Left ventricle myocardium inferior (tissue), 1 donor: ENCODE results near the gene GNPAT. TPM values are rescaled to one million over a fixed set of nuclear protein-coding genes. Genes with fewer than 3 reads are reported as not detected.
A peak's percentile ranks its signal among the peaks of the same experiment; 100 is the strongest.

Experiments used
- DNase-seq: peaks from one replicate; pipeline ENCODE4 v3.0.0-alpha.2; 2020
- H3K27ac ChIP-seq: fragments of 200-600 bp; replicated peaks from 2 replicates; pipeline ENCODE4 v1.8.0; 2021
- H3K27me3 ChIP-seq: fragments of 200-600 bp; 2 replicates; pipeline ENCODE4 v1.8.0; 2021; ENCODE audit warnings: low read depth
- H3K36me3 ChIP-seq: fragments of 200-600 bp; 2 replicates; pipeline ENCODE4 v1.8.0; 2021
- H3K4me1 ChIP-seq: fragments of 200-600 bp; 2 replicates; pipeline ENCODE4 v1.8.0; 2021
- H3K4me3 ChIP-seq: fragments of 200-600 bp; 2 replicates; pipeline ENCODE4 v1.8.0; 2021; ENCODE audit warnings: mild to moderate bottlenecking, moderate library complexity
- H3K9me3 ChIP-seq: fragments of 200-600 bp; replicated peaks from 2 replicates; pipeline ENCODE4 v1.8.0; 2021
- intact Hi-C: fragments of 100-400 bp; cut with micrococcal nuclease; formaldehyde crosslinking; loops from one replicate; pipeline ENCODE4 v1.11.0; 2022
- total RNA-seq: library from RNA; stranded (reverse); fragmentation: NEBNext Ultra II Directional; extraction: Animal tissue kit (Norgen Biotek cat#: 25700); gene quantifications from one replicate; pipeline ENCODE4 v1.2.1, GENCODE V29; 2021
- TF ChIP-seq, protein P1 (sequence below): fragments of 200-600 bp; IDR thresholded peaks from 2 replicates; pipeline ENCODE4 v1.8.0; 2021; ENCODE audit warnings: antibody characterized with exemption, mild to moderate bottlenecking, borderline replicate concordance
- donor health status: DM: no; HTN: yes; CAD: no; lungs with severe emphysema.

GNPAT gene
- total RNA-seq, 1 donor from 2014 or later: 56.7 TPM

DNA sequence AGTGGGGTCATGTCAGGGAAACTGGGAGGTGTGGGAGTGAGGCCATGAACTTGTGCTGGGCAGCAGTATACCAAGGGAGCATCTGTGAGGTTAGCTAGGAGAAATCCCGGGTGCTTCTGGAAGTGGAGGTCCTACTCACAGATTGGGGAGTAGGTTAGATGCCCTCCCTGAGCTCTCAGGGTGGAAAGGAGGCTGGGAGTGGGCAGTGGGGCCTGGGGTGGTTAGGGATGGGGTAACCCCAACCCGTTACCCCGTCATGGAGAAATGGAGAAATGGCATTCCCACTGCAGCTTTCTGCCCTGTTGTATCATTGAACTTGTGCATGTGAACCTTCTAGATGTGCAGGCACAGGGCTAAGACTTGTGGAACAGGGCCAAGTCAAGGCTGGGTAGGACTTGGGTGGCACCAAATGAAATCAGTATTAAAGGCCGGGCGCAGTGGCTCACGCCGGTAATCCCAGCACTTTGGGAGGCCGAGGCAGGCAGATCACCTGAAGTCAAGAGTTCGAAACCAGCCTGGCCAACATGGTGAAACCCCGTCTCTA is 69.5 kb downstream of the GNPAT start:
- no peaks in the 10 kb centered on the region for H3K4me1 ChIP-seq
- intact Hi-C loops: no loop called here
- no peak overlapping the region for H3K27ac ChIP-seq
- H3K4me3 ChIP-seq: no peak overlapping the region
- DNase-seq: no peak
- TF ChIP-seq, protein P1, sequence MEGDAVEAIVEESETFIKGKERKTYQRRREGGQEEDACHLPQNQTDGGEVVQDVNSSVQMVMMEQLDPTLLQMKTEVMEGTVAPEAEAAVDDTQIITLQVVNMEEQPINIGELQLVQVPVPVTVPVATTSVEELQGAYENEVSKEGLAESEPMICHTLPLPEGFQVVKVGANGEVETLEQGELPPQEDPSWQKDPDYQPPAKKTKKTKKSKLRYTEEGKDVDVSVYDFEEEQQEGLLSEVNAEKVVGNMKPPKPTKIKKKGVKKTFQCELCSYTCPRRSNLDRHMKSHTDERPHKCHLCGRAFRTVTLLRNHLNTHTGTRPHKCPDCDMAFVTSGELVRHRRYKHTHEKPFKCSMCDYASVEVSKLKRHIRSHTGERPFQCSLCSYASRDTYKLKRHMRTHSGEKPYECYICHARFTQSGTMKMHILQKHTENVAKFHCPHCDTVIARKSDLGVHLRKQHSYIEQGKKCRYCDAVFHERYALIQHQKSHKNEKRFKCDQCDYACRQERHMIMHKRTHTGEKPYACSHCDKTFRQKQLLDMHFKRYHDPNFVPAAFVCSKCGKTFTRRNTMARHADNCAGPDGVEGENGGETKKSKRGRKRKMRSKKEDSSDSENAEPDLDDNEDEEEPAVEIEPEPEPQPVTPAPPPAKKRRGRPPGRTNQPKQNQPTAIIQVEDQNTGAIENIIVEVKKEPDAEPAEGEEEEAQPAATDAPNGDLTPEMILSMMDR: no peak
- no peaks in the 10 kb centered on the region for H3K9me3 ChIP-seq
- no peaks in the 10 kb centered on the region for H3K27me3 ChIP-seq
- no peaks in the 10 kb centered on the region for H3K36me3 ChIP-seq

DNA sequence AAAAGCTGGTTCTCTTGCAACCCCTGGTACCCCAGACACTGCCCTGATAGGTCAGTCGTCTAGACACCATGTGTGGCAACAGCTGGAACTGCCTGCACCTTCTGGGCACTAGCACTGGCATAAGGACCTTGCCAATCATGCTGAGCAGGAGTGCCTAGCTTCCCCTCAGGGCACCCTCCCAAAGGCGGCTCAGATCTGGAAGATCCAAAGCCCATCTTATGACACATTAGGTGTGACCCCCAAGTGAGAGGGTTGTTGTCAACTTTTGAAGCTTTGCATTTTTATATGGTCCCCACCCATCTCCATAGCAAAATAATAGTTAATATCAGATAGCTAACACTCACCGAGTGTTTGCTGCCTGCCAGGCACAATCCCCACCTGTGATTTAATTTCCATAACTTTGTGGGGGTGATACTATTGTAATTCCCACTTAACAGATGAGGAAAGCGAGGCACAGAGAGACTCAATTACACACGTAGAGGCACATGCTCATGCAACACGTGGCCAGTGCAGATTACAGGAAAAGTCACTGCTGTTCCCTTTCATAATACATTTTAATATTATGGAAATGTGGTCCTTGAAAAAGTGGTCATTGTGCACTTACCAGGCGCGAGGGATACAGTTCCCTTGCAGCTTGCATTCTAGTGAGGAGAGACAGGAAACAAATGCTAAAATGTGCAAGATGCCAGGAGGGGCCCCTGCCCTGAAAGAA is 70.9 kb downstream of the GNPAT start:
- DNase-seq: no peak
- Histone ChIP-seq H3K27me3 (no peaks in the 10 kb centered on the region), H3K4me3 (no peak overlapping the region), H3K36me3 (no peaks in the 10 kb centered on the region), H3K9me3 (no peaks in the 10 kb centered on the region), H3K4me1 (no peaks in the 10 kb centered on the region), H3K27ac (no peak overlapping the region)
- TF ChIP-seq, protein P1: no peak
- intact Hi-C loops: no loop called here

DNA sequence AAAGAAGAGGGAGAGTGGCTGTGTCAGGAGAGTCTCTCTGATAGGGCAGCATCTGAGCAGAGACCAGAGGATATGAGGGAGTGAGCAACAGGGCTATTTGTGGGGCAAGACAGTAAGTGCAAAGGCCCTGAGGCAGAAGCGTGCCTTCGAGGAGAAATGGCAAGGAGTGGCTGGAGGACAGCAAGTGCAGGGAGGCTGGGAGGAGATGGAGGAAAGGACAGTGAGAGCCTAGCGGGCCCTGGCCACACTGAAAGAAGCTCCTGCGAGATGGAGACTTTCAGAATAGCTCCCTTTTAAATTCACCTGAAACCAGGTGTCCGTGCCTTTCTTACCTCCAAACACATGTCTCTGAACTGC is 71.4 kb downstream of the GNPAT start:
- H3K36me3 ChIP-seq: no peaks in the 10 kb centered on the region
- intact Hi-C loops: no loop called here
- TF ChIP-seq, protein P1: no peak
- no peak overlapping the region for H3K27ac ChIP-seq
- no peaks in the 10 kb centered on the region for H3K4me1 ChIP-seq
- DNase-seq: no peak
- H3K27me3 ChIP-seq: peaks cover 4% of the 10 kb centered on the region
- no peaks in the 10 kb centered on the region for H3K9me3 ChIP-seq
- H3K4me3 ChIP-seq: no peak overlapping the region

DNA sequence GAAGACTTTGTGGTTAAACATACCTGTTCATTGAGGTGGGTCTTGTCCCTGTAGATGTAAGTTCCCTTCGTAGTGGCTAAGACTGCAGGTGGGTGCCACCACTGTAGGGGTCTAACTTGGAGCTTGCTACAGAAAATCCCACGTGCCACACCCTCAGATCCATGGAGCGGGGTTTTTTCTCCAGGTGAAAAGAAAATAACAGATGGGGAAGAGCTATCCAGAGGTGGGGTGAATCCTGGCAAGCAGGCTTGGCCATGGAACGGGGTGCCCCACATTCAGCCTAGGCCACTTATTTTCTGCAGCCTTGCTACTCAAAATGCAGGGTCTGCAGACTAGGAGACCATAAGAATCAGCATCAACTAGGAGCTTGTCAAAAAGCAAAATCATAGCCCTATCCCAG is 72.6 kb downstream of the GNPAT start:
- H3K9me3 ChIP-seq: no peaks in the 10 kb centered on the region
- no peak for DNase-seq
- peaks cover 5% of the 10 kb centered on the region for H3K27me3 ChIP-seq
- TF ChIP-seq, protein P1: no peak
- H3K36me3 ChIP-seq: no peaks in the 10 kb centered on the region
- no peak overlapping the region for H3K4me3 ChIP-seq
- no peak overlapping the region for H3K27ac ChIP-seq
- no peaks in the 10 kb centered on the region for H3K4me1 ChIP-seq
- intact Hi-C loops: no loop called here

DNA sequence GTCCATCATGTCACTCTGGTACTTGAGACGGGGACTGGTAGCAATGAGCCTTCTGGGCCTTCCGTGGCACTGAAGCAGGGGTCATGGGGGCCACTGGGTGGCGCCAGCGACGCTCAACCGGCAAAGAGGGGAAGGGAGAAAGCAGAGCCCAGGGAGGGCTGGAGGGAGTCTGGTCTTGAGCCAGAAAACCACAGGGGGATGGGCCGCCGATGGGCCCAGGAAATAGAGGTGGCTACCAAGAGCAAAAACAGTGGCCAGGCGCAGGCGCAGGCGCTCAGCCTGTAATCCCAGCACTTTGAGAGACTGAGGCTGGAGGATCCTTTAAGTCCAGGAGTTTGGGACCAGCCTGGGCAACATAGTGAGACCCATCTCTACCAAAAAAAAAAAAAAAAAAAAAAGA is 74.9 kb downstream of the GNPAT start:
- intact Hi-C loops: no loop called here
- no peaks in the 10 kb centered on the region for H3K4me1 ChIP-seq
- H3K4me3 ChIP-seq: no peak overlapping the region
- peak; percentile 24 for DNase-seq
- H3K36me3 ChIP-seq: no peaks in the 10 kb centered on the region
- TF ChIP-seq, protein P1: peak; percentile 67
- no peaks in the 10 kb centered on the region for H3K9me3 ChIP-seq
- H3K27ac ChIP-seq: no peak overlapping the region
- H3K27me3 ChIP-seq: peaks cover 5% of the 10 kb centered on the region
